HL-60 (cell line): ENCODE results near the gene SYT7.

Experiments used
- CTCF ChIP-seq: IDR thresholded peaks from one replicate; pipeline ENCODE4 v1.5.1; 2011; ENCODE audit warnings: low read length, control low read depth, inconsistent platforms; ENCODE audit not compliant: insufficient read depth
- POLR2AphosphoS5 ChIP-seq: IDR thresholded peaks from 2 replicates; pipeline ENCODE4 v1.6.1; 2012; ENCODE audit warnings: low read depth
- REST ChIP-seq: IDR thresholded peaks from 2 replicates; pipeline ENCODE4 v1.6.1; 2012; ENCODE audit warnings: low read depth; ENCODE audit not compliant: insufficient replicate concordance
- SPI1 ChIP-seq: IDR thresholded peaks from 2 replicates; pipeline ENCODE4 v1.6.1; 2012; ENCODE audit warnings: low read depth, mild to moderate bottlenecking, borderline replicate concordance

GRCh38 chr11:61602775-61603569 is 22.1 kb upstream of the SYT7 start:
- TF ChIP-seq CTCF, result no peak
- no peak for TF ChIP-seq REST
- TF ChIP-seq POLR2AphosphoS5, result no peak
- no peak for TF ChIP-seq SPI1
